ENCODE data around the gene MPPED1. TPM values are rescaled to one million over a fixed set of nuclear protein-coding genes. Genes with fewer than 3 reads are reported as not detected.

Gene MPPED1
- total RNA-seq, 1 donor from 2014 or later = not detected

DNA sequence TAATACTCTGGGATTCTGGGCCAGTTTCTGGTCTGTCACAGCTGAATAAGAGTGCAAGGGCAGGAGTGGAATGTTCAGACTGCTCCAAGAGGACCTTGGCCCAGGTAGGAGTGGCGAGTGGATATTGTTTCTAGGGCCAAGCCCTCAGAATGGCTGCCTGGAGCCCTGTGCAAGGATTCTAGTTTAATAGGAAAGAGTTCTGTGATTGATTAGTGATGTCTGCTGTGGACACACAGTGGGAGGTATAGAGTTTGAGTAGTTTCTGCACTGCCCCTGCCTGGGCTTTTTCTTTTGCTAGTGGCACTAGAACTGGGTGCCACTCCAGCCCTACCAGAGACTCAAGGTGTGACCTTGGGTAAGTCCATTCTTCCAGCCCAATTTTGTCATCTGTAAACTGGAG, 9.7 kb upstream of the MPPED1 start:
- intact Hi-C loops (cut with DNase I) = no loop called here
- no peak for ATAC-seq (ENCODE audit: poor library complexity)
- peak; percentile 2 for DNase-seq

DNA sequence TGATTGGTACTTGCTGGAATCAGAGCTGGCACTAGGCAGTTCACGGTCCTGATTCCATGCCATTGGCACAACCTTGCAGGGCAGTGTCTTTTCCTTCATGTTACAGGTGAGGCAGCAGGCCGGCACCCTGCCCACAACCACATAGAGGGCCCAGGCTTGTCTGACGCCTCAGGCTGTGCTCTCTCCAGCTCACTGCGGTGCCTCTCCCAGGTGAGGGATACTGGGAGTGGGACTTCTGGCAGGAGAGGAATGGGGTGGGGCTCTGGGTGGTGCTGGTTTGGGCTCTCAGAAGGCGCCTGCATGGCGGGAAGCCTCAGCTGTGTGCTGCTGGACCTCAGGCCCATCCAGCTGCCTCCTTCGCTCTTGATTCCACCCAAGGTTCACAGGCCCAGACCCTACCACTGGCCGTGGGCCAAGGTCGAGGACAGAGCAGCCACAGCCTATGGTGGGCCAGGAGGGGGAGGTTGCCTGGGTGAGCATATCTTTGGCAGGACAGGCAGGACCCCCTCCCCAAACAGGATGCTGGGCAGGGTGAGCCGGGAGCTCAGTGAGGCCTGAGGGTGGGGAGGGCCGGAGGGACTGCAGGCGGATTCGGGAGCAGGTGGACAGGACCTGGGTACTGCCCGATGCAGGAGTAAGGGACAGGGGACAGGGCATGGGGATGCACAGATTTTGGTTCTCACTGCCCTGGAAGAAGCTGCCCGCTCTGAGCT, 7.0 kb upstream of the MPPED1 start:
- ATAC-seq (ENCODE audit: poor library complexity) (no peak), DNase-seq (peak; percentile 30)
- intact Hi-C loops (cut with DNase I) = no loop called here

DNA sequence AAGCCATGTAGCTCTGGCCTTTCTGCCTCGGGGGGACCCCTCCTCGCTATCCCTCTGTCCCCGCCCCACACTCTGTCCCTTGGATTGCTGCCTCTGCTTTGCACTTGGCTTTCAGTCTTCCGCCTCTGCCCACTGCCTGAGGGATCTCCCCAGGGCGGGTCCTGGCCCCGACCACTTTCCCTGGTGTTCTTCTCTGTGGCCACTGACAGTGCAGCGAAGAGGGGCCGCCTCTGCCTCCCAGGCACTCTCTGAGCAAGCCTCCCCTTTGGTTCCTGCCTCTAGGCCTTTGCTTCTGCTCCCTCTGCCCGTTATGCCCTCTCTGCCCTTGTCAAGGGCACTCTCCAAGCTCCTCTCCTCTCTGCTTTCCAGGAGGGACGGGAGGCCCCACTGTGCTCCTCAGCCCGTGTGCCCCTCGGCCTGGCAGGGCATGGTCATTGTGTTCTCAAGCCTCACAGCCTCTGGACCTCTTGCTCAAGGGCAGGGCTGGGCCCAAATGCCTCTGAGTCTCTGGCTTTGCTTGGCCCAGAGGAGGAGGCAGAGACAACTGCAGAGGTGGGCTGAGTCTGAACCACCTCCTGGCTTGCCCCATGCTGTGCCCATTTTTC, 5.5 kb upstream of the MPPED1 start:
- DNase-seq (peak; percentile 17), ATAC-seq (ENCODE audit: poor library complexity) (no peak)
- intact Hi-C loops (cut with DNase I) = no loop called here

DNA sequence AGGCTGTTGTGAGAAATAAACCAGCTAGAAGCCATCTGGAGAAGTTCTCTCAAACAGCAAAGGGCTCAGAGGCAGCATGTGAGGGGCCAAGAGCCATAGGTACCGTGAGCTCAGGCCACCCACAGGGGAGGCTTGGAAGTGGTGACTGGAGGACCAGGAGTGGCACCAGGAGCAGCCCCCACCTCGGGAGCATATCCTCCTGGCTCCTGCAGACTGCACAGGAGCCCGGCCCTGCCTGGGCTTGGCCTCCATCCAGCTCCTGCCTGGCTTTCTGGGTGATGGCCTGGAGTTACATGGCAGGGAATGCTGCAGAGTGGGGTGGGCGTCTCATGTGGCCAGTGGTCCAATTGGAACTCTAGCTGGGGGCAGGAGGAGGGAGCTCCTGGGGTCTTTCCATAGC, 4.2 kb upstream of the MPPED1 start:
- ATAC-seq (ENCODE audit: poor library complexity) (no peak), DNase-seq (peak; percentile 22)
- intact Hi-C loops (cut with DNase I) = no loop called here

DNA sequence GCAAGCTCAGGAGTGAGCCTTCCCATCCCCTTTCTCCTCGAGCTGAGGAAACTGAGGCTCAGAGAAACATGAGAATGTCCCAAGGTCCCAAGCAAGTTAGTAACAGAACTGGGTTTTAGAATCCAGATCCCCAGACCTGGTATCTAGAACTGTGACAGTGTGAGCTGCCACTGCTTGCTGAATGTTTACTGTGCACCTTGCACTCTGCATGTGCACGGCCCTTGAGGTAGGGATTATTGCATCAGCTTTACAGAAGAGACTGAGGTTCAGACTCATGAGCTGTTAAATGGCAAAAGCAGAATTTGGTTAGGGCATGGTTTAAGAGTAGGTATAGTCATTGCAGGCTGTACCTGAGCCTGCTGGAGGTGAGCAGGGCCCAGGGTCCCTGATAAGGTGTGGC, 3.8 kb upstream of the MPPED1 start:
- DNase-seq = peak; percentile 9
- no peak for ATAC-seq (ENCODE audit: poor library complexity)
- intact Hi-C loops (cut with DNase I) = no loop called here

DNA sequence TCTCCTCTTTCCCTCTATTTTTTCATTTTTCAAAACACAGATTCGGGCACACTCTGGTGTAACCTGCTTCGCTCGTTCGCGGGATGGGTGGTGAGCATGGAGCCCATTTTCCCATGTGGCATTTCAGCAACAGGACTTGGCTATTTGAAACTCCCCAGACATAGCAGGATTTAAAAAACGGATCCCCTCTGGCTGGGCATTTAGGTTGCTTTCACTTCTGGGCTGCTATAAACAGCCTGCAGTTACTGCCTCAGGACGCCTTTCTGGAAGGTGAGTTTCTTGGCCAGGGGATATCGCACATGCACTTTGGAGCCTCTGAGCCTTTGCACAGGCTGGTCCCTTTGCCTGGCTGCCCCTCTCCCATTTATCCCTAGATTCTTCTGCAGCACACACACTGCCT, 2.8 kb upstream of the MPPED1 start:
- ATAC-seq (ENCODE audit: poor library complexity) (no peak), DNase-seq (peak; percentile 5)
- intact Hi-C loops (cut with DNase I) = no loop called here

DNA sequence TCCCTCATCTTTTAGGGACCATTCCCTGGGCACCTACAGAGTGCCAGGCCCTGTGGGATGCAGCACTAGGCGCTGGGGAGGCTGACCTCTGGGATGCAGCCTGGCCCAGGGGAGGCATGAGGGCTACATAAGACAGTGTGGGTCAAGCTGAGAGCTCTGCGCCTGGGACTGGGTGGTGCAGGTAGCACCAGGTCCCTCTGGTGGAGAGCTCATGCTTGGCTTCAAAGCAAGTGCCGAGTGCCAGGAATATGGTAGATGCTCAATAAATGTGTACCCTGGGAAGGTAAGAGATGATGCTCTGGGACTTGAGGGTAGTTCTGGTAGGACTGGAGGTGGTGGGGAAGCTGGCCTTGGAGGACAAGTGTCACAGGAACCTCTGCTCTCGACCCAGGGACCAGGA, 2.0 kb upstream of the MPPED1 start:
- ATAC-seq (ENCODE audit: poor library complexity) = no peak
- intact Hi-C loops (cut with DNase I) = no loop called here
- peak; percentile 9 for DNase-seq

DNA sequence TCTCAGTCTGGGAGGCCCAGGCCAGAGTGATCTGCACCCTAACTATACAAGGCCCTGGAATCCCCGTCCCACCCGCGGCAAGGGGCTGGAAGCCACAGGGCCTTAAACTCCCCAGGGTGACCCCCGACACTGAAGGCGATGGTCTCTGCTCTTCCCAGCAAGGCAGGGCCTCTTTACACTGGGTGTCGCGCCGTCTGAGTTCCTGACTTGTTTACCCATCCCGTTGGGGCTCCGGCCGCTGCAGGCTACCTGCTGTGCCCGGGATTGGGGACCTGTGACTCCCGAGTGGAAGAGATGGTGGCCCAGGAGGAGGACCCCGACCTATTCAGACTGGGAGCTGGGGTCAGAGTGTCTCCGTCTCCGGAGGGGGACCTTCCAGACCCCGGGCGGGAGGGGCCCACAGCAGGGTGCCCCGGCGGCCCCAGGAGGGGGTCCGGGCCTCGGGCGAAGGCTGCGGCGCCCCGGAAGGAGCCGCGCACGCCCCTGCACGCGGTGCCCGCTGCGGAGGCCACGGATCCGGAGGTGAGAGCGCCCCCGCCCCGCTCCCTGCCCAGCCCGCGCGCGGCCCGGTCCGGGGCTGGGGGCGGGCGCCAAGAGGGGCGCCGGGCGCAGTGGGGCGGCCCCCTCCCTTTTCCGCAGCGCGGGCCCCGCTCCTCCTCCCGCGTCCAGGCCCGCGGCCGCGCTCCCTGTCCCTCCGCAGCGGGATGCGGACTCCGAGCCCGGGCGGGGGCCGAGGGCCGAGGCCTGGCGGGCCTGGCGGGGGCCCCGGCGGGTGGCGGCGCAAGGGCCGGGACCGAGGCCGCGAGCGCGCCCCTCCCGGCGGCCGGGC, 560 bp upstream of the MPPED1 start:
- ATAC-seq (ENCODE audit: poor library complexity) (no peak), DNase-seq (peak; percentile 36)
- intact Hi-C loops (cut with DNase I) = no loop called here

DNA sequence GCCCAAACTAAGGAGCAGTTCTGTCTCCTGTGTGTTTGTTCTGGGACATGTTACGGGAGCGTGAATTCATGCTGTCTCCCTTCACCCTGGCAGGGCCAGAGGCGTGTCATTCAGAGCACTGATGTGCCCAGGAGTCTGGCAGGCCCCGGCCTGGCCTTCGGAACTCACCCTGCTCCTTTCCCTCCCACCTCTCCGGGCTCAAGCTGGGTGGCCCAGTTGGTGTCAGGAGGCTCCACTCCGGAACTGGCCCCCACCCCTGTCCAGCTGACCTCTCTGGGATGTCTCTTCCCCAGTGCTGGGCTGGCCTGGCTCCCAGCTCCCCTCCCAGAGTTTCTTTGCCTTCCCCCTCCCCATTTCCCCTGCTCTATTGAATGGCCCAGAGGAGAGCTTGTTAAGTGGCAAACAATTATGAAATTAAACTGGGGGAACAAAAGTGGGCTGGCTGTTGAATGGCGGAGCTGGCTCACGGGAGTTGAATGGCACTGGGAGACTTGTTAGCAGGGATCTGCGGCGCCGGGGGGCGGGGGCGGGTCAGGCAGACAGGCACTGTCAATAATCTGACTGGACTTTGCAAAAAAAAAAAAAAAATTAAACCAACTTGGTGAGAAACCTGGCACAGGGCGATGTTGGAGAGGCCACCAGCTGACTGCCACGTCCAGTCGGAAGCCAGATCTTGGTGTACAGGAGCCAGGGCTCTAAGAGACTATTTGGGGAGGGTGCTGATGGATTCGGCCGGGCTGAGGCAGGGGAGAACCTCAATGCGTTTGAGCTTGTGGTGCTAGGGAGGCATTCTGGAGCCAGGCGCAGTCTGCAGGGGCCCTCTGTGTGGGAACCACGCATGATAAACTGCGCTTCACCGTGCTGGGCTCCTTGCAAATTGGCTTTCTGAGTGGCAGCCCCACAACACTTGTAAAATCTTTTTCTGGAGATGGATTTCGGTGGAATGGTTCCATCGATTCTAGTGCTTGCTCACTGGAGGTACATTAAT, 1.3 kb downstream of the MPPED1 start:
- ATAC-seq (ENCODE audit: poor library complexity) (no peak), DNase-seq (peak; percentile 10)
- intact Hi-C loops (cut with DNase I) = no loop called here

DNA sequence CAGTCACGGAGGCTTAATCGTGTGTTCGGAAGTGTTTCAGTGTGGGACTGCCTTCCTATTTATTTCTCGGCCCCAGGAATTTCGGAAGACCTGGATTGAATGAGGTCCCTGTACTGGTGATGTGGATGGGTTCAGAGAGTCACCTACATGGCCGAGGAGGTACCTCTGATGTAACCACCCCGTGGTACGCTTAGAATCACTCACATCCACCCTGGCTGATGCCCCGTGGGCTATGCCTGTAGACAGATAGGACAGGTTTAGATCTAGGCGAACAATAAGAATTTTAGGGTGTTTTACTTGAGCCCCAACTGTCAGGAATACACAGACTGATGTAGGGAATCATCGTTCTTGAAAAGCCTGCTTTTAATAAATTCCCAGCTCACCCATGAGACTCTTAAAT, 2.0 kb downstream of the MPPED1 start:
- ATAC-seq (ENCODE audit: poor library complexity) (no peak), DNase-seq (peak; percentile 3)
- intact Hi-C loops (cut with DNase I) = no loop called here

DNA sequence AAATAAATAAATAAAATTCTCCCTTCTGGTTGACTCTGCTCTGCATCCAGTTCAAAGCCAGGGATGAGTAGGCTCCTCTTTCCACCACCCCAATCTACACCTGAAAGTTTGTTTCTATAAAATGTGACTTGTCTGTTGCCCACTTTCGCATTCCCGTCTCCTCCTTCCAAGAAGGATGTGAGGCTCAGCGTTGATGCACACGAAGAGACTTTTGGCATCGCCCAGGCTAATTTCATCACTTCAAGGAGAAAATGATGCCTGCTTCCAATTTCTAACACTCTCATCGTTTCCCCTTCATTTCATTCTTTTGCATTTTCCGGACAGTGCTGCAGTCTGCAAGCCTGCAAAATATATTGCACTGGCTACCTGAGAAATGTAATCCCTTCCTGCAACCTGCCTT, 3.9 kb downstream of the MPPED1 start:
- intact Hi-C loops (cut with DNase I) = no loop called here
- ATAC-seq (ENCODE audit: poor library complexity) (no peak), DNase-seq (no peak)

DNA sequence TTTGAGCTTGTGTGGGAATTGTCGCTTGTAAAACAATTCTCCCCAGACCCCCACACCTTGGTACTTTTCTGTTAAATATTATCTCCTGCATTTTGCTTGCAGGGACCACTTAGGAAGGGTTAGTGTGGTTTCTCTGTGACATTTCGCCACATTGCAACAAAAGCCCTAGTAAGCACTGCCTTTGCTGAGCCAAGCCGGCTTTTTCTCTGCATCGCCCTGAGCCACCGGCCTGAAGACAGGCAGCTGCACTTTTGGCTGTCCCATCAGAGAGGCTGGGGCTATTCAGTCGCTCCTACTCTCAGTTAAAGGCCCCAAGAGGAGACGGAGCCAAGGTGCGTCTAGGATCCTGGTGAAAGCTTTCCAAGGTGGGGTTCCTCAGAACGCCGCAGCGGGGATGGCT, 5.7 kb downstream of the MPPED1 start:
- ATAC-seq (ENCODE audit: poor library complexity) = no peak
- intact Hi-C loops (cut with DNase I) = no loop called here
- DNase-seq = no peak

DNA sequence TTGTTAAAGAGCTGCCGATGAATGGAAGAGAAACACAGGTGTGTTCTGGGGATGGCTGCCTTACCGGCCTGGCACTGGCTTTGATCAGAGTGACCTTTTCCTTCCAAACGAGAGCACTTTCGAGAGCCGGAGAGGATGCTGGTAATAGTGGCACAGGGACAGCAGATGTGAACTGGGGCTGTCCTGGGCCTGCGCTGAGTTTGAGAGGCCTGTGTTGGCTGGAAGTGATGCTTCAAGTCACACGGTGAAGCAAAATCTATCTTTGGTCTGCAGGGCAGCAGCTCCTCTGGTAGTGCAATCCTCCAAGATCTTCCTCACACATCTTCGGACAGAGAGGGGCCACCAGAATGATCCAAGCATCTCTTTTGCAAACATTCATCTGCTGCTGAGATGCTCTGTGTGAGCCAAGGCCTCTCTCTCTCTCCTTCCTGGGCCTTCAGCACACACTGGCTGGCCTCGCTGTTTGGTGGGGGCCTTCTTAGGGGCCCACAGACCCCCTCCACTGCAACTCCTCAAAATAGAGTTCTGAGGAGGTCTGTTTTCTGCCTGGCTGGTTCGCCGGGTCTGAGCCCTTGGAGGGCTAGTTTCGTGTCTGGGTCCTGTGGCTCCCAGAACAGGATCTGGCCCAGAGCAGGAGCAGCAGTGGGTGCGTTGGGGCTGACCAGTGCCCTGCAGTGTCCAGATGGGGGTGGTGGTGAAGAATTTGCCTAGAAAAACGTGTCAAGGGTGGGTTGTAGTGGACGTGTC, 6.4 kb downstream of the MPPED1 start:
- DNase-seq (no peak), ATAC-seq (ENCODE audit: poor library complexity) (no peak)
- intact Hi-C loops (cut with DNase I) = no loop called here

DNA sequence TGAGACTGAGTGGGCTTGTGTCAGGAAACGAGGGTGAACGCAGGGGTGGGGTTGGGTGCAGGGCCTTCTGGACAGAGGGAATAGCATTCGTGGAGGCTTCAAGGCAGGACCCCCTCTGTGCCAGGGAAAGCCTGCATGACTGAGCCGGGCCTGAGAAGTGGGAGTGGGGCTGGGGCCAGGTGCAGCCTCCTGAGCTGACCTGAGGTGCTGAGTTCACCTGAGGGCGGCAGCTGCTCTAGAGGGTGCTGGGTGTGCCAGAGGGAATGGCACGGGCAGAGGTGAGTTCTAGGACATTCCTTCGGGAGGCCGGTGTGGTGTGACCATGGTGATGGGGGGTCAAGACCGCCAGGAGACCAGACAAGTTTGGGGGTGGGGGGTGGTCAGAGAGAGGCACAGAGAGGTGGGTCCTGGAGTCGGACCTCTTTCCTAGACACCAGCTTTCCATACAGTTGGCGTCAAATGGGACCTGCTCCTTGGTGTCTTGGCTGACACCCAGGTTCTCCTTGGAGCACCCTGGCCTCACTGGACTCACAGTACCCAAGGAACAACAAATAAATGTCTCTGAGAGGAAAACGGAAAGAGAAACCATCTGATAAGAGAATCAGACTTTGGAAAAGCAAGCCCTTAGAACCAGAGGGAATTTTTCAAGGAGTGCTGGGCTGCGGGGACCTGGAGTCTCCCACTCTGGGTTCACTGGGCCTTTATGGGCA, 7.7 kb downstream of the MPPED1 start:
- DNase-seq = no peak
- intact Hi-C loops (cut with DNase I) = no loop called here
- ATAC-seq (ENCODE audit: poor library complexity) = no peak

DNA sequence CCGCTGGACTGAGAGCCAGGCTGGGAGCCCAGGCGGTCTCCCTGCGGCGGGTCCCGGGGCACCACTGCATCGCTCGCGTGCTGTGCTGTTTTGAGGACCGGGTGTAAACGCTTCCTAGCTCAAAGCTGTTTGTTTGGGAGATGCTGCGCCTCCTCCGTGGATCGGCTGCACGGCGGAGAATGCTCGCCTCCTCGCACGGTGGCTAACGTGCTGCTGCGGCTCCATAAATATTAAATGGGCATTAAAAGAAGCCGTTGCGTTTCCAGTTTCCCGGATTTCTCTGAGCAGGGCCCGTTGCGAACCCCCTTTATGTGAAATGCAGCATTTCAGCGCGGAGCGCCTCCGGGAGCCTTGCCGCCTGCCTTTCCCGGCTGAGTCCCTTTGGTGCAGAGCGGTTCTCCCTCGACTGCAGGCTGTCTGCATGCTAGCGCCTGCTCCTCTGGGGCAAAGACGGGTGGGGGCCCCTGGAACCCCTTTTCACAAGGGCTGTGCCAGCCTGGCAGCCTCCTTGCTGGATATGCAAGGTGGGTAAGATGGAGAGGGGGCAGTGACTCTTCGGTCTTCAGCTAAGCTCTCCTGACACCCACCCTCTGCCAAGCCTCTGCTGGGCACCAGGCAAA, 9.3 kb downstream of the MPPED1 start:
- intact Hi-C loops (cut with DNase I) = no loop called here
- DNase-seq = peak; percentile 30
- ATAC-seq (ENCODE audit: poor library complexity) = no peak

DNA sequence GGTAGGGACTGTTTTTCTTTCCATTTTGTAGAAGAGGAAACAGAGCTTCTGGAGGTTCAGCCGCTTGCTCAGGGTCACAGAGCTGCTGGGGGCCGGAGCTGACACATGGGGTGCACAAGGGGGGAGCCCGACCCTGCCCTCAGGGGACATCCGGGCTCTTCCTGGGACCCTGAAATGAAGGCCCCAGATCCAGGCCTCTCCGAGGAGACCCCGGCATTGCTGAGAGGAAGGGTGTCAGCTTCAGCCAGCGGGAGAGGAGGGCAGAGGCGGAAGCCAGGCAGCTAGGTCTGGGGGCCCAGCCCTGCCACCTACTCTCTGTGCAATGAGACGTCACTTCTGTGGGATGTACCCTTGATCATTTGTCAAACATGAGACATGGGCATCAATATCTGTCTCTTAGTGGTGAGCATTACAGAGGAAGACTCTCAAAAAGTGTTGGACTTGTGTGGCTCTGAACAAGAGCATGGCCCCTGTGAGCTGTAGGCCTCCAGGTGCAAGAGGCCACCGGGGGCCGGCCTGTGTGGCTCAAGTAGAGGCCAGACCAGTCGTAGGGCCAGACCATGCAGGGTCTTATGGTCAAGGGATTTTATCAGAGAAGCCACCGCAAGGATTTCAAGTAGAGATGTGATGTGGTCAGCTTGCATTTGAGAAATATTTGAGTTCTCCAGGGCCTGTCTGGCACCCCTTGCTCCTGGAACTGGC, 10.3 kb downstream of the MPPED1 start:
- intact Hi-C loops (cut with DNase I) = no loop called here
- ATAC-seq (ENCODE audit: poor library complexity) (no peak), DNase-seq (peak; percentile 21)

DNA sequence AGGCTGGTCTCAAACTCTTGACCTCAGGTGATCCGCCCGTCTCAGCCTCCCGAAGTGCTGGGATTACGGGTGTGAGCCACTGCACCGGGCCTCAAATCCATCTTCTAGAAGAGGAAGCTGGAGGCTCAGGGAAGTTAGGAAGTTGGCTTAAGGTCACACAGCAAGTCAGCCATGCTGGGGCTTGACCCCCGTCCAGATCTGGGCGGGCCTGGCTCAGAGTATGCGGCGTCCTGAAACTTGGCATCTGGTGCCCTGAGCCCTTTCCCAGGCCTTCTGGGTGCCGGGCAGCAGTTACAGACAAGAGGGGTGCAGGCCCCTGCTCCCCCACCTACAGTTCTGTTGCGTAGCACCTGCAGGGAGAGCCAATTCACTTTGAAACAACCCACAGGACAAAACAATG, 11.2 kb downstream of the MPPED1 start:
- no peak for ATAC-seq (ENCODE audit: poor library complexity)
- intact Hi-C loops (cut with DNase I) = no loop called here
- DNase-seq = no peak
